SK-N-MC (cell line): ENCODE data around the gene MDC1.

Experiments
- EZH2 ChIP-seq: fragments of 200-600 bp; sonication (generic); IDR thresholded peaks from one replicate; pipeline ENCODE4 v1.6.1; 2017; ENCODE audit warnings: antibody characterized with exemption
- POLR2AphosphoS5 ChIP-seq: IDR thresholded peaks from 2 replicates; pipeline ENCODE4 v1.6.1; 2012; ENCODE audit warnings: mild to moderate bottlenecking, low read depth, low read length, borderline replicate concordance

GRCh38 chr6:30720738-30721197 lies 3.7 kb upstream of the MDC1 start:
- TF ChIP-seq EZH2 (no peak), POLR2AphosphoS5 (no peak)
